GM18511 (cell line): Measurements from ENCODE around the gene ABI1.

Experiments
- ATAC-seq: cut with Tn5 transposase; IDR thresholded peaks from one replicate; pipeline ENCODE4 v1.9.1; 2021; ENCODE audit warnings: mild to moderate bottlenecking, moderate library complexity; ENCODE audit not compliant: unreplicated experiment

ABI1 gene

DNA sequence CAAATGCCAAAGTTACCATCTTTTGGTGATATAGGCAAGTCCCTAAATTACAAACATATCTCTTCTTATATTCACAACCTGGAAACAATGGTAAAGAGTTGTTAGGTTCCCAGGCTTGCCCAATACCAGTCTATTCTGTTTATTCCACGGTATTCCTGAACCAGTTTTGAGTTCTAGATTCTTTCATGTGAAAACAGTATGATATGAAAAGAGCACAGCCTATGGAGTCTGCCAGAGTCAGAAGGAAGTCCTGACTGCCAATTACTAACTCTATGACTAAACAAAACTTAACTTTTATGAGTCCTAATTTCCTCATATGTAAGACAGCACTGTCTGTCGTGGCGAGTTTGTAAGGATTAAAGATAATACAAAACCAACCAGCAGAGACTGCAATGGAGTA, 5.6 kb downstream of the ABI1 start:
- no peak for ATAC-seq

DNA sequence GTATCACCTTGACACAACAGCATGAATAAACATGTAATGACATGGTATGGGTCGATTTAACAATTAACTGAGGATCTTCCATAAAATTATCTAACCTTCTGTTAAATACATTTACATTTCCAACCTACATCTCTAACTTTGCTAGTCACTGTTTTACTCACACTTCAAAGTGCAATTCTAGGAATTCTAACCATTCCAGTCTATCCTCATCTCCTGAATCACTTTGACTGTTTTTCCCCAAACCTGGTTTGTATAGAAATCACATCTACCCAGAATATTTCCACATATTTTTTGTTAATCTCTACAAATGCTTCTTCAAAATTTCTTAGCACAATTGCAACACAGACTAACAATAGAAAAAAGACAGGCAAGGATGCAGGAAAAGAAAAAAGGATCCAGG, 6.2 kb downstream of the ABI1 start:
- ATAC-seq, result no peak

DNA sequence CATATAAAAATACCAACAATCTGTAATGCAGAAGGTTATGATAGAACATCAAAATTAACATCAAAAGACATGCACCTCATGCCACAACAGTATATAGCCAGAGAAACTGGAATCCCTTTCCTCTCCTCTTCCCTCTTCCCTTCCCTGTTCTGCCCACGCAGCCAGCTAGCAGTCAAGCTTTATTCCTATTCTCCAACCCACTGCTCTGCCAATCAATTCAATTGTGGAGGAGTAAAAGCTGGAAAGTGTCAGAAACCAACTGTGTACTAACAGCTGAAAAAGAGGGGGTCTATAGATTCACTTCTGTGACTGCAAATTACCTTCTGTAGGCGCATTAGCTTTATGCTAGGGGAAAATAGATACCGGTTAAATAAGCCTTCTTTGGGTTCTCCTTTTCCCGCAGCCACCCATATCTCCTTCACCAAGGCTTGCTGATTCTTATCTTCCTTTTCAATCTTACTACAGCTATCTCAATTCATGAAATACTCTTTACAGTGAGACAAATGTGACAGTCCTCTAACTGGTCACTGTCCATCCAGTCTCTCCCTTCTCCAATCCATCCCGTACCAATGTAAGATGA, 16.3 kb downstream of the ABI1 start:
- no peak for ATAC-seq

DNA sequence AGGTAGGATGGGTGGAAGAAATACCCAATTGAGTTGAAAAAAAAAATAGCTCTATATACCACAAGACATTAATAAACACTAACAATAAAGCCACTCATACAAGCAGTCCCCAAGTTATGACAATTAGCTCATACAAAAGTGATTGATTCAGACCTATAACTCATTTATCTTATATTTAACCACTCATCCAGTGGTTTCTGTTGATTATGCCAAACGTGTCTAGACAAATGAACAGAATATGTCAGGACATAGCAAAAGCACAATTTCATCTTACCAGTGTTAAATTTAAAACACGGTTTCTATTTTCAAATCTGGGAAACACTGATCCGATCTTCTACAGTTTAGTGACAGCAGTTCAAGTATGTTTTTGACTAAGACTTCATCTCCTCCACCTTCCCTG, 17.0 kb downstream of the ABI1 start:
- no peak for ATAC-seq

DNA sequence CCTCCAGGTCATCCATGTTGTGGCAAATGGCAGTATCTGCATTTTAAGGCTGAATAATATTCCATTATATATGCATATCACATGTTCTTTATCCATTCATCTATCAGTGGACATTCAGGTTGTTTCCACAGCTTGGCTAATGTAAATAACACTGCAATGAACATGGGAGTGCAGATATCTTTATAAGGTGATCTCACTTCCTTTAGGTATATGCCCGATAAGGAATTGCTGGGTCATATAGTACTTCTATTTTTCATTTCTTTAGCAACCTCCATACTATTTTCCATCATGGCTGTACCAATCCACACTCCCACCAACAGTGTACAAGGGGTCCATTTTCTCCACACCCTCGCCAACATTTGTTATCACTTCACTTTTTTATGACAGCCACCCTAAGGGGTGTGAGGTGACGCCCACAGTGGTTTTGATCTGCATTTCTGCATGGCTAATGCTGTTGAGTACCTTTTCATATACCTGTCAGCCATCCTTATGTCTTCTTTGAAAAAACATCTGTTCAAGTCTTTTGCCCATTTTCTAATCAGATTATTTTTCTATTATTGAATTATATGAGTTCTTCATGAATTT, 18.9 kb downstream of the ABI1 start:
- ATAC-seq, result no peak

DNA sequence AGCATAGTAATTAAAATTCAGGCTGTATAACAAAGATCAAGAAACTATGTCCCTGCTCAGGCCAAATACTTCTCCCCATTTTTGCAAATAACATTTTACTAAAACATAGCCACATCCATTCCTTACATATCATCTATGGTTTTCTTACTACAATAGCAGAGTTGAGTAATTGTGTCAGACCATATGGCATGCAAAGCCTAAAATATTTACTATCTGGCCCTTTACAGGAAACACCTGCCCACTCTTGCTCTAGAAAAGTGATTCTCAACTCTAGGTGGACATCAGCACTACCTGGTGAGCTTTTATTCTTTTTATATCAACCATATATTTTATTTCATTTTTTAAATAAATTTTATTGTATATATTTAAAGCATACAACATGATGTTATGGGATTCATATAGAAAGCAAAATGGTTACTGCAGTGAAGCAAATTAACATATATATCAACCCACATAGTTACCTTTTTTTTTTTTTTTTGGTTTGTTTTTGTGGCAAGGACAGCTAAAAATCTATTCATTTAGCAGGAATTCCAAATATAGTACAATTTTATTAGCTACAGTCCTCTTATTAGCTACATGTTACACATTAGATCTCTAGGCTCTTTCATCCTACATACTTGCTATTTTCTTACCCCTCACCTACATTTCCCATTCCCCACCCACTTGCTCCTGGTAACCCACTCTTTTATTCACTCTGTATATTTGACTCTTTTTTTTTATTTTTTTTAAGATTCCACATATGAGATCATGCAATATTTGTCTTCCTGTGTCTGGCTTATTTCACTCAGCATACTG, 19.6 kb downstream of the ABI1 start:
- ATAC-seq, result no peak

DNA sequence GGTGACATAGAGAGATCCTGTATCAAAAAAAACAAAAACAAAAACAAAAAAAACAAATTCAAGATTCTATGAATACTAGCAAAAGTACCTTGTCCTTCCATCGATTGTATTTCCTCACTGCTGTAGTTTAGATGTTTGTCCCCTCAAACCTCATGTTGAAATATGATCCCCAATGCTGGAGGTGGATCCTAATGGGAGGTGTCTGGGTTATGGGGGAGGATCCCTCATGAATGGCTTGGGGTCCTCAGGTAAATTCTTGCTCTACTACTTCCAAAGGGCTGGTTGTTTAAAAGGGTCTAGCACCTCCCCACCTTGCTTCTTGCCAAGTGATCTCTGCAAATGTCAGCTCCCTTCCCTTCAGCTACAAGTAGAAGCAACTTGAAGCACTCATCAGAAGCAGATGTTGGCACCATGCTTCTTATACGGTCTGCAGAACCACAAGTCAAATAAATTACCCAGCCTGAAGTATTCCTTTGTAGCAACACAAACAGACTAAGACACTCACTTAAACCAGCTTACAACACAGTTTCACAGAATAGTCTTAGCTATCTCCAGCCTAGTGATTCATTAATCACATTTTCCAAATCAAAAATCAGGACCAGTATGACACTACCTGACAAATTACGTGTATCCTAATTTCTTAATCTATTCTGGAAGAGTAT, 20.7 kb downstream of the ABI1 start:
- ATAC-seq, result no peak

DNA sequence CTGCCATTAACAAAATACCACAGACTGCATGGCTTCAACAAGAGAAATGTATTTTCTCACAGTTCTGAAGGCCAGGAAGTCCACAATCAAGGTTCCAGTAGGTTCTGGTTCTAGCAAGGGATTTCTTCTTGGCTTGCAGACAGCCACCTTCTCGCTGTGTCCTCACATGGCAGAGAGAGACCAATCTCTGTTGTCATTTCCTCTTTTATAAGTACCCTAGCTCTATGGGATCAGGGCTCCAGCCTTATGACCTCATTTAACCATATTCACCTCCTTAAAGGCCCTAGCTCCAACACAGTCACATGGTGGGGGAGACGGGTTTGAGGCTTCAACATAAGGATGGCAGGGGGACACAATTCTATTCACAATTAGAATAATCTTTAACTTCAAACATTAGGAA, 23.6 kb downstream of the ABI1 start:
- no peak for ATAC-seq

DNA sequence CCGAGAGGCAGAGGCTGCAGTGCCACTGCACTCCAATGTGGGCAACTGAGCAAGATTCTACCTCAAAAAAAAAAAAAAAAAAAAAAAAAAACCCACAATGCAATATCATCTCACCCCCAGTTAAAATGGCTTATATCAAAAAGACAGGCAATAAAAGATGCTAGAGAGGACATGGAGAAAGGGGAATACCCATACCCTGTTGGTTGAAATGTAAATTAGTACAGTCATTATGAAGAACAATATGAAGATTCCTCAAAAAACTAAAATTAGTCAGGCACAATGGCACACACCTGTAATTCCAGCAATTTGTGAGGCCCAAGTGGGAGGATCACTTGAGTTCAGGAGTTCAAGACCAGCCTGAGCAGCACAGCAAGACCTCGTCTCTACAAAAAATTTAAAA, 25.7 kb downstream of the ABI1 start:
- ATAC-seq, result no peak

DNA sequence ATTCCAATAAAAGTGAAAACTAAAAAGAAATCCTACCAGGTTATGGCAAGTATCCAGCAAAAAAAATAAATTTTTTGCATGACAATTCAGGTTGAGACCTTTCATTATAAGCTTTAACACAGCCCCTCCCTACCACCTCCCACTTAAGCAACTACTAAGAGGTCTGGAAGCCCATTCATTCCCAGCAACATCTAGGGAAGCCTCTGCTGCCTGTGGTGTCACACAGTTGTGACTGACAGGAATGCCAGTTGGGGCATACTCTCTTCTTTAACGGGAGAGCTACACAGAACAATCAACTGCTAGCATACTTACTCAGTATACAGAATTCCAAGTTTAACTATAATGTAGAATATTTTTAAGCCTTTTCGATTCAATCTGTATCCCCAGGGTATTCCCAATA, 27.8 kb downstream of the ABI1 start:
- ATAC-seq, result no peak

DNA sequence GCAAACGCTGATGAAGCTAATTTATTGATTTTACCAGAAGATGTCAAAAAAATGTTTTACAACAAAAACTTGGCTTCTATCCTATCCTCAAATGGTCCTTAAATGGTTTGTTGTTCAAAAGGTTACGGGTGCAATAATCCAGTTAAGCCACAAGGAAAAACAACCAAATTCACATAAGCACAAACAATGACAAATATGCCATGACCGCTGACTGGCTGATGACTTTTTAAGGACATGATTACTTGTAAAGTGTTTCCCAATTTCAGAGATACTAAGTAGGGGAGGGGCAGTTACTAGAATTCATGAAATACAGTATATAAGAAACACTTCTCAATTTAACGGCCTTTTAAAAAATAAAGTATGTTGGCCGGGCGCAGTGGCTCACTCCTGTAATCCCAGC, 28.8 kb downstream of the ABI1 start:
- no peak for ATAC-seq

DNA sequence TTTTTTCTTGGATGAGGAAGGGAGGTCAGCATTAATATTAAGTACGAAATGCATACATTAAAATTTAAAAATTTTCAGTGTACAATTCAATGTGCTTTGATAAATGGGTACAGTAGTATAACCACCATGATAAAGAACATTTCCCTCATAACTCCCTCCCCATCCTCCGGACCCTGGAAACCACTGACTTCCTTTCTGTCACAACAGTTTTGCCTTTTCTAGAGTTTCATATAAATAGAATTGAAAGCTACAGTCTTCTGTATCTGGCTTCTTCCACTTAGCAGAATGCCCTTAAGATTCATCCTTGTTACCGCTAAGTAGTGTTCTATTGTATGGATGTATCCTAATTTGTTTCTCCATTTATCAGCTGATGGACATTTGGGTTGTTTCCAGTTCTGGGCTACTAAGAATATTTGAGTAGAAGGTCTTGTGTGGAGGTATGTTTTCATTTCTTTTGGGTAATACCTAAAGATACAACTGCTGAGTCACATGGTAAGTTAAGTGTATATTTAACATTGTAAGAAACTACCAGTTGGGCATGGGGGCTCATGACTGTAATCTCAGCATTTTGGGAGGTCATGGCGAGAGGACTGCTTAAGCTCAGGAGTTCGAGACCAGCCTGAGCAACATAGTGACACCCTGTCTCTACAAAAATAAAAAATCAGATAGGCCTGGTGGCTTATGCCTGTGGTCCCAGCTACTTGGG, 30.8 kb downstream of the ABI1 start:
- no peak for ATAC-seq

DNA sequence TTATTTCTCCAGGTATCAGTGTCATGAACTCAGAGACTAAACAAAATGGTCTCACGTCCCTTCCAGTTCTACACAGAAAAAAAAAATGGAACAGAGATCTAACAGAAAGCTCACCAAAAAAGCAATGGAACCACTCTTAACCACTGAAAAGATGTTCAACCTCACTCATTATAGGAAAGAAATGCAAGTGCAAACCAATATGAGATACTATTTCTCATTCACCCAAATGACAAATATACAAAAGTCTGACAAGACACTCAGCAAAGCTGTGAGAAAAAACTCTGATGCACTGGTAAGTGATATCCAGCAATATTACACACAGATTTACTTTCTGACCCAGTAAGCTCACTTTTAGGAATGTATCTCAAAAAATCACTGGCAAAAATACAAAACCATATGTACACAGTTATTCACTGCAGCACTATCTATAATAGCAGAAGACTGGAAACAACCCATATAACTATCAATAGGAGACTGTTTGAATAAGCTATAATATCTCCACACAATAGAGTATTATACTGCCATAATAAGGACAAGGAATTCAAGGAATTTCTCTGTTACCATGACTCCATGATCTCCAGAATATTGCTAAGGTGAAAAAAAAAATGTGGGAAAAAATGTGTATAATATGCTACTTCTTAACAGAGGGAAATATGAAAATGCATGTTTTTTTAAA, 36.6 kb downstream of the ABI1 start:
- ATAC-seq, result no peak

DNA sequence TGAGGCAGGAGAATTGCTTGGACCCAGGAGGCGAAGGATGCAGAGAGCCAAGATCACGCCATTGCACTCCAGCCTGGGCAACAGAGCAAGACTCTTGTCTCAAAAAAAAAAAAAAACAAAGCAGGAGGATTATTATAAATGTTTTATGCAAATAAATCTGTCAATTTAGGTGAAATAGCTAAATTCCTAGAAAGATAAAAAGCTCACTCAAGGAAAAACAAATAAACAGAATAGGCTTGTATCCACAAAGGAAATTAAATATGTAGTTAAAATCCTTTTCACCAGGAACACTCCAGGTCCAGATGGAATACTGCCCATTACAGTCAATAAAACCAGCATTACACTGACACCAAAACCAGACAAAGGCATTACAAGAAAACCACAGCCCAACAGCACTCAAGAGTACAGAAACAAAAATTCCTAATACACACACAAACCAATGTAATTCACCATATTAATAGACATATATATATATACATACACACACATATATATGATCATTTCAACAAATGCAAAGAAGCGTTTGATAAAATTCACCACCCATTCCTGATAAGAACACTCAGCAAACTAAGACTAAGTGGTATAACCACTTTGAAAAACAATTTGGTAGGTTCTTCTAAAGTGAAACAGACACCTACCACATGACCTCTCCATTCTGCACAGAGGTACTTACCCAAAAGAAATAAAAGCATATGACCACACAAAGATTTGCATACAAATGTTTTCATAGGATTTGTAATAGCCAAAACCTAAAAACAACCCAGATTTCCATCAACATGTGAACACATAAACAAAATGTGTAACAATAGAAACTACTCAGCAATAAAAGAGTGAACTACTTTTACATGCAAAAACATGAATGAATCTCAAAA, 38.8 kb downstream of the ABI1 start:
- no peak for ATAC-seq

DNA sequence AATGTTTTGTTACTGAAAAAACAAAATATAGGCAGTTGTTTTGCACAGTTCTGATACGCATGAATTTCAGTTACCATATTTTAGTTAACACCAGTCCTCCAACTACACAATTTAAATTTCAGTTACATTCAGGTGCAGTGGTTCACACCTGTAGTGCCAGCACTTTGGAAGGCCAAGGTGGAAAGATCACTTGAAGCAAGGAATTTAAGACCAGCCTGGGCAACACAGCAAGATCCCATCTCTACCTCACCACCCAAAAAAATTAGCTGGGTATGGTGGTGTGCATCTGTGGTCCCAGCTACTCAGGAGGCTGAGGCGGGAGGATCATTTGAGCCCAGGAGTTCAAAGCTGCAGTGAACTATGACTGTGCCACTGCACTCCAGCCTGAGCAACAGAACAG, 45.3 kb downstream of the ABI1 start:
- no peak for ATAC-seq

DNA sequence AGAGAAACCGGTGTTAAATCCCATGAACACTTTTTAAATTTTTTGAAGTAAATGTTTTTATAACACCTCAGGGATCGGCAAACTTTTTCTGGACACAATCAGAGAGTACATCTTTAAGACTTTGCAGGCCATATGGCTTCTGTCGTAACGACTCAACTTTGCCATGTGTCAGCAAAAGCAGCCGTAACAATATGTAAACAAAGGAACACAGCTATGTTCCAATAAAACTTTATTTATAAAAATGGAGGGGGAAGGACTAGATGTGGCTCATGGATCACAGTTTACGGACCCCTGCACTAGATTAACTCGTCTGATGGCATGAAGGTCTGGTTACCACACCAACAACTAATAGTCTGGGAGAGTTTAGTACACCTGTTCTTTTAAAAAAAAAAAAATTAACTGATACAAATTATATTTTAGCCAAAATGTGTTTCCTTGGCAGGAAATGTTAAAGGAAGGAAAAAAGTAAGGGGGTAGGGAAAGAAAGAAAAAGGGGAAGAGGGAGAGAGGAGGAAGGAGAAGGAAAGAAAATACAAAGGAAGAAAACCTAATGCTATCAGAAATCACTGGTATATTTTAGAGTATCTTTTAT, 50.2 kb downstream of the ABI1 start:
- ATAC-seq, result no peak

DNA sequence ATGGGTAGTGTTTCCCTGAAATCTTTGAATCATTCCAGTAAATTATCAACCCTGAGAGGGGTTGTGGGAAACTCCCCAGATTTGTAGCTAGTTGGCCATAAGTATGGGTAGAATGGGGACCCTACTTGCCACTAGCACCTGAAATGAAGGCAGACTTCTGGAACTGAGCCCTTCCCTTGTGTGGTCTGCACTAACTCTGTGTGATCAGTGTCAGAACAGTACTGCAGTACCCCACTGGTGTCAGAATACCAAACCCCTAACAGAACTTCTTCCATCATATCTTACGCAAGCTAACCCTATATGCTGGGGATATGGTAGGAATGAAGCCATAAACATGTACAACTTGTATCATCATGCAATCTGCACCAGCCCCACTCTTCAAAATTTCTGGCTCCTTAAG, 50.8 kb downstream of the ABI1 start:
- no peak for ATAC-seq

DNA sequence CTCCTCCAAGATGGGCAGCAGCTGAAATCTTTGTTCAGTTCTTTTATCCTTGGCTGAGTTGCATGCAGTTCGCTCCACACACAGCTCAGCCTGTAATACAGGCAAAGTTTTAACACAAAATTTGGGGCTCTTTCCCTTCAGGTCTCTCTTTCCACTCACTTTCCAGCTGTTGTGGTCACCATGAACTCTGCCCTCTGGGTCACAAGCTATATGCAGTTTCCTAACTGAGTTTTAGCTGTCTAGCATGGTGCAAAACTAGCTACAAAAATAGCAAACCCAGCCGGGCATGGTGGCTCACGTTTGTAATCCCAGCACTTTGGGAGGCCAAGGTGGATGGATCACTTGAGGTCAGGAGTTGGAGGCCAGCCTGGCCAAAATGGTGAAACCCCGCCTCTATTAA, 53.2 kb downstream of the ABI1 start:
- ATAC-seq, result no peak

DNA sequence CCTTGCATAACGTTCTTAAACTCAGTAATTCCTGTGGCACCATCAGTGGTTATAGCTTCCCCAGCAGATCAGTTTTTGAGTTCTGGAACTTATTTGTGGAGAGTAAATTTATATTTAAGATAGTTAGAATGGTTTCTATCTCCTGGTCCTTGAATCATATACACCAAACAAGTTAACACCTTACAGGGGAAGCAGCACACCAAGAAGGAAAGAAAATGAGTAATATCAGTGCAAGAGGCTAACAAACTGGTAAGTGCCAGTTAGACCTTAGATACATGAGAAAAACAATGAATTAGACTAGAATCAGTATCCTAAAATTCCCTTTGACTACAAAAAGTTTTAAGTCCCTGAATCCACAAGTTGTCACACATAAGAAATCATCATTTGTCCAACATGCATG, 54.2 kb downstream of the ABI1 start:
- ATAC-seq, result no peak
